GM19468 (cell line): ENCODE data around the gene INTS3.
"Not testable (repeated sequence)": the region's sequence is repeated elsewhere in the genome, so short reads cannot be mapped to it uniquely, and the experiment has no call there.

Source experiments
- ATAC-seq: cut with Tn5 transposase; IDR thresholded peaks from one replicate; pipeline ENCODE4 v1.9.1; 2021; ENCODE audit warnings: mild to moderate bottlenecking, moderate library complexity, moderate number of reproducible peaks; ENCODE audit not compliant: unreplicated experiment; ENCODE audit errors: extremely low read depth

Gene INTS3

GRCh38 chr1:153698923-153699714 is 28.7 kb upstream of the INTS3 start:
- no peak for ATAC-seq

GRCh38 chr1:153699768-153700167 is 28.1 kb upstream of the INTS3 start:
- ATAC-seq, result no peak

GRCh38 chr1:153705484-153705883 is 22.4 kb upstream of the INTS3 start:
- ATAC-seq, result no peak

- no peak for ATAC-seq
Observed at GRCh38 chr1:153711026-153711425, 16.8 kb upstream of the INTS3 start.

GRCh38 chr1:153716211-153716610 is 11.6 kb upstream of the INTS3 start:
- not testable (repeated sequence) for ATAC-seq

GRCh38 chr1:153717330-153717729 is 10.5 kb upstream of the INTS3 start:
- no peak for ATAC-seq

- no peak for ATAC-seq
Observed at GRCh38 chr1:153723687-153724086, 4.2 kb upstream of the INTS3 start.

- not testable (repeated sequence) for ATAC-seq
Observed at GRCh38 chr1:153724634-153725033, 3.2 kb upstream of the INTS3 start.

GRCh38 chr1:153728305-153729066 is 636 bp downstream of the INTS3 start:
- ATAC-seq, result no peak

- ATAC-seq, result no peak
Observed at GRCh38 chr1:153730468-153730988, 2.7 kb downstream of the INTS3 start.

- no peak for ATAC-seq
Observed at GRCh38 chr1:153733970-153734369, 6.1 kb downstream of the INTS3 start.

- no peak for ATAC-seq
Observed at GRCh38 chr1:153734396-153735089, 6.7 kb downstream of the INTS3 start.

- ATAC-seq, result no peak
Observed at GRCh38 chr1:153735090-153735420, 7.2 kb downstream of the INTS3 start.

GRCh38 chr1:153741986-153742385 is 14.1 kb downstream of the INTS3 start:
- no peak for ATAC-seq

GRCh38 chr1:153742411-153743142 is 14.7 kb downstream of the INTS3 start:
- peak; percentile 25 for ATAC-seq

GRCh38 chr1:153745417-153745816 is 17.6 kb downstream of the INTS3 start:
- no peak for ATAC-seq

- no peak for ATAC-seq
Observed at GRCh38 chr1:153746174-153746573, 18.3 kb downstream of the INTS3 start.

- ATAC-seq, result no peak
Observed at GRCh38 chr1:153748903-153749302, 21.1 kb downstream of the INTS3 start.

GRCh38 chr1:153749408-153750005 is 21.7 kb downstream of the INTS3 start:
- peak; percentile 74 for ATAC-seq
